NCI-H2227 (cell line): ENCODE data around the gene SCUBE1.

Source experiments
- DNase-seq: peaks from one replicate; lab custom pipeline; 2025; ENCODE audit not compliant: unreplicated experiment; lab: John Stamatoyannopoulos, UW

Gene SCUBE1

GRCh38 chr22:43180670-43181069 is 162.5 kb downstream of the SCUBE1 start:
- DNase-seq: no peak

- no peak for DNase-seq
Measured at GRCh38 chr22:43179911-43180195, 163.3 kb downstream of the SCUBE1 start.

DNA sequence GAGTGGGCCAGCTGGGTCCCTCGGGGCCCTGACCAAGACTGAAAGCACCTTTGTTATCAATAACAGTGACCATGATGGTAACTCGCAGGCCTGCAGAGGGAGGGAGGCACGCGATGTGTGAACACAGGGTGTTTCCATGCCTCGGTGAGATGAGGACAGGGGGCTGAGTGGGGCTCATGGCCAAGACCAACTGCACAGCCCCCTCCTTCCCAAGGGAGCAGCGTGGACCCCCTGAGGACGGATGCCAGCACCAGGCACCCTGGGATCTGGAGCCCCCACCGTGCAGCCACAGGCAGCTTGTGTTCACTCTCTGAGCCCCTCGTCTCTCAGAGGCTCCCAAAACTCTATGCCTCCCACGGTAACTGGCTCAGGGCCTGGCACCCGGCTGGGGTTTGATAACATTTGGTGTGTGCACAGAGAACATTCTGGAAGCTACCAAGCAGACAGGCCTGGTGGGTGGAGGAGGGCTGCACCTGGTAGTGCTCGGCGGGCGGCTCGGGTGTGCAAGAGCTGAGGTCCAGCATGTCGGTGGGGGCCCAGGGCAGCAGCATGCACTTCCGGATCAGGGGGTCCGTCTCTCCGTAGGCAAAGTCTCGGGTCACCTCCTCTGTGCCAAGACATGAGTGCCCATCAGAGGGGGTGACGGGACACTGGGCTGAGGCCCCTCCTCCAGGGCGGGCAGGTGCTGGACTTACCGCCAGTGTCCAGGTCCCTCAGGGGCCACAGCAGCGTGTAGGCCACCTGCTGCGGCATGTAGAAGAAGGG is 163.8 kb downstream of the SCUBE1 start:
- no peak for DNase-seq

DNA sequence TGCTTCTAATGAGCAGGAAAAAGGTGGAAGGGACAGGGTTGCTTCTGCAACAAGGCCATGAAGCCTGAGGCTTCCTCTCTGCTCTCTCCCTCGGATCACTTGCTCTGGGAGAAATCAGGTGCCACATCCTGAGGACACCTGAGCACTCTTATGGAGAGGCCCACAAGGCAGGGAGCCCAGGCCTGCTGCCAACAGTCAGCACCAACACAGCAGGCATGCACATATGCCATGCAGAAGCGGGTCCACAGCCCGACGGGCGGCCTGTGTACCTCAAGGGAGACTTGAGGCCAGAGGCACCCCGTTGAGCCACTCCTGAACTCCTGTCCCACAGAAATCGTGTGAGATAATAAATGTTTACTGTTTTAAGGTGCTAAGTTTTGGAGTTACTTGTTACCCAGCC is 165.7 kb downstream of the SCUBE1 start:
- DNase-seq: no peak

GRCh38 chr22:43176090-43176489 is 167.1 kb downstream of the SCUBE1 start:
- DNase-seq: no peak

DNA sequence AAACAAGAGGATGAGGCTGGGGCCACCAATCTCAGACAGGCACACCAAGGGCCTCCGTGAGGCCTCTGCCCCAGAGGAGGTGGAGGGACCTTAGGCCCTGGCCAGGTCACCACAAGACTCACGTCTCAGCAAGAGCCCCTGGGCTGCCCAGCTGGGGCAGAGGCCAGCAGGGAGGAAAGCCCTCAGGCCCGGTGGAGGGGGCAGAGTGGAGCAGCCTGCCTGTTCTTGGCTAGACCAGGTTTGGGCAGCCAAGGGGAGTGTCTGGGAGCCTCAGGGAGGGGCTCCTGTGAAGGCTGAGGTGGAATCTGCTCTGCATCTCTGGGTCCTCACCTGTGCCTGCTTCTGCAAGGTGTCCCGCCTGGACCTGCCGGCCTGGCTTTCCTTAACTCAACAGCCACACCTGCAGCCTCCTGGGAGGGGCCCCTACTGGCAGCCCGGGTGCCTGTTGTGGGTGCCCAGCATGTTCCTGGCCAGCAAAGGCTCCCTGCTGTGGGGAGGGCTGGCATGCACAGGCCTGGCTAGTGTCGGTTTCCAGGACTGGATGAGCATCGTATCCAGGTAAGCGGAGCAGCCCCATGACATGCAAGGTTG is 168.1 kb downstream of the SCUBE1 start:
- DNase-seq: no peak

DNA sequence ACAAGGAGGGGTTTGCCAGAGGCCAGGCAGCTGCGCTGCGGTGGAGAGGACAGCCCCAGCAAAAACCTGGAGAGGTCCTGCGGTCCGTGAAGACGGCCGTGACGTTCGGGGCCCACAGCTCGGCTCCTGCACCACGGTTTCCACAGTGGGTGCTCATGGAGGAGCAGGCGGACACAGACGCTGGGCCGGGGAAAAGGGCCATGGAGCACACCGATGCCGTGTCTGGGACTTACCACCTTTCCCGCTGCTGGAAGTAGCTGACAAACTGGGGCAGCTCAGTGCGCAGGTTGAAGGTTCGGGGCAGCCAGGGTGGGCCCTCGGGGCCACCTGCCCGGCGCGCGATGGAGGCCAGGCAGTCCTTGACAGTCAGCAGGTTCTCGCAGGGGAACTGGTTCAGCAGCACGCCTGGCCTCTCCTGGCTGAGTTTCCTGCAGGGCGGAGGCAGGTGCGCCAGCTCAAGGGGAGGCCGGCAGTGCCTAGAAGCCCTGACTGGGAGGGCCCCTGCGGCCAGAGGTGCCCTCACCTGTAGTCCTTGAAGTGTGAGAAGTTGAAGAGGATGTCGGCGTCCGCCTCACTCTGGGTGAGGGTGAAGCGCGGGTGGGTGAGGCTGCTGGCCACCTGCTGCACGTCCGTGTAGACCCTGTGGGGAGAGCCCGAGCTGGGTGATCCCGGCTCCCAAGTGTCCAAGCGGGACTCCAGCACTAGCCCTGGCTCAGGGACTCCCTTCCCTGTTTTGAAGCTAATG is 169.0 kb downstream of the SCUBE1 start:
- no peak for DNase-seq

GRCh38 chr22:43173566-43173965 is 169.6 kb downstream of the SCUBE1 start:
- no peak for DNase-seq

DNA sequence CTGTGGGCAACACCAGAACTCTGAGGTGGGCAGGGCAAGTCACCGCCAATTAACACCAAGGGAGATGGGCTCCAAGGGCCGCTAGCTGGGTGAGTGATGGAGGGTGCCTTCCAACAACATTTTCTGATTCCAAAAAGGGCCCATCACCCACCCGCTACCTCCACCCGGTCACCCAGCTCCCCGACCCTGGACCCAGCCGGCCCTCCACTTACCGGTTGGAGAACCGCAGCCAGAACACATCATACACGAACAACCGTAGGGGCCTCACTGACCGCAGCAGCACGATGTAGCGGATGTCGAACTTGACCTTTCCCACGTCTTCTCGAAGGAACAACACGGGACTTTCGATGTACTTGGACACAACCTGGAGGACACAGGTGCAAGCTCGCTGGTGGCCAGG is 171.0 kb downstream of the SCUBE1 start:
- no peak for DNase-seq

DNA sequence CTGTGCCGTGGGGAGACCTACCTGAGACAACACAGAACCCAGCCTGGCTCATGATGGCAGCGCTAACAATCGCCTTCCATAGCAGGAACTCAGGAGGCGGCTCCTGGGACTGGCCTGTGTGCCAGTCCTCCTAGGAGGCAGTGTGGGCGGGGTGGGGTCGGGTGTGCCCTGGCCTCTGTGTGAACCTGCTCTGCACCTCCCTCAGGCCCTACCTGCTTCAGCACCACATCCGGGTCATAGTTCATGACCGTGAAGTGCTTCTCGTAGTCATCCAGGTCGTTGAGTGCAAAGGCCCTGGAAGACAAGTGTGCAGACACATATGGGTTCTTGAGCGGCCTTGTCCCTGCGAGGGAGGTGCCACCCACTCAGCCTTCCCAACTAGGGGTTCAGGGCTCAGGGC is 171.6 kb downstream of the SCUBE1 start:
- no peak for DNase-seq

DNA sequence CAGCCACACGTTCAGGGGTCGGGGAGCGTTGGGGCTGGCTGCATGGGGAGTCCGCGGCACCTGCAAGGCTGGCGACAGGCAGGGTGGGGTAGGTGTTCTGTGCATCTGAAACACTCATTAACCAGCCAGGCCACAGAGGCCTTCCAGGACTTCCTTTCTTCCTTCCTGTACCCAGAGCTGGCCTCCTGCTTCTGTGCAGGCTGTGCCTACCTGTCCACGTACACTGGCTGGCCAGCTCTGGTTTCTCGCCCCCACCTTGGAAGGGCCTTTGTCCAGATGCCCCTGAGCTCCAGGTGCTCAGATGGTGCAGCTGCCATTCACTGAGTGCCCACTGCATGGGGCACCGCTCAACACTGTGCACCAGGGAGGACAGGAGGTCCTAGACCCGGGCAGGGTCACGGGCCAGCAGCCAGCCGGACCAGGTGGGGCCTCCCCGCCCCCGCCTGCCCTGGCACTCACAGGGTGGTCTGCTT is 172.1 kb downstream of the SCUBE1 start:
- DNase-seq: no peak

GRCh38 chr22:43170131-43170480 is 173.1 kb downstream of the SCUBE1 start:
- no peak for DNase-seq

DNA sequence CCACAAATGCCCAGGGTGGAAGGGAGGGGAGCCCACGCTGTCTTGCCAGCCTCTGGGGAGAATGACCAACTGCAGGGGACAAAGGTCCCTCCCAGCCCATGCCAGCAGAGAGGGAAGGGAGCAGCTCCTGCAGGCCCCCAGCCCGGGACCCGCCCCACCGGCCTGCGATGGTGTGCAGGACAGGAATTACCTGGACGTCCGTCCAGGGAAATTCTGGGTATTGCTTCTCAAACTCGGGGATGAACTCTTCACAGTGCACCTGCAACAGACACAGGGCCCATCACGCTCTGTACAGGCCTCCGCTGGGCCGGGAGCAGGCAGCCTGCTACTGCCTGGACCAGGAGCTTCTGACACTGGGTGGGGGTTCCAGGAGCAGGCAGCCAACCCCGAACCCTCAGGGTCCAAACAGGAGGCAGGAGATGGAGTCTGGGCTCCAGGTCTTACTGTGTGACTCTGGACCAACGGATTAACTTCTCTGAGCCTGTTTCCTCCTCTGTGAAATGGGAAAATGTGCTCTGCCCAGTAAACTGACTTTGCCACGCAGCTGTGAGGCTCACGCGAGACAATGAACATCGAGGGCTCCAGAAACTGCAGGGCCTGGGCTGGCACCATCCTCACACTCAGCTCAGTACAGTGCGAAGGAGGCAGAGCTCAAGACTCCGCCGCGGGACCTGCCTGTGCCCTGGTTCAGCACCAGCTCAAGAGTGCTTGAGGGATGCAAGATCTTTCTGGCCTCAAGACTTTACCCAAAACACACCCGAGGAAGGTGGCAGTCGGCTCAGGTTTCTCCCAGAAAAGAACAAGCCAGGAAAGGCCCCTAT is 173.7 kb downstream of the SCUBE1 start:
- DNase-seq: no peak

DNA sequence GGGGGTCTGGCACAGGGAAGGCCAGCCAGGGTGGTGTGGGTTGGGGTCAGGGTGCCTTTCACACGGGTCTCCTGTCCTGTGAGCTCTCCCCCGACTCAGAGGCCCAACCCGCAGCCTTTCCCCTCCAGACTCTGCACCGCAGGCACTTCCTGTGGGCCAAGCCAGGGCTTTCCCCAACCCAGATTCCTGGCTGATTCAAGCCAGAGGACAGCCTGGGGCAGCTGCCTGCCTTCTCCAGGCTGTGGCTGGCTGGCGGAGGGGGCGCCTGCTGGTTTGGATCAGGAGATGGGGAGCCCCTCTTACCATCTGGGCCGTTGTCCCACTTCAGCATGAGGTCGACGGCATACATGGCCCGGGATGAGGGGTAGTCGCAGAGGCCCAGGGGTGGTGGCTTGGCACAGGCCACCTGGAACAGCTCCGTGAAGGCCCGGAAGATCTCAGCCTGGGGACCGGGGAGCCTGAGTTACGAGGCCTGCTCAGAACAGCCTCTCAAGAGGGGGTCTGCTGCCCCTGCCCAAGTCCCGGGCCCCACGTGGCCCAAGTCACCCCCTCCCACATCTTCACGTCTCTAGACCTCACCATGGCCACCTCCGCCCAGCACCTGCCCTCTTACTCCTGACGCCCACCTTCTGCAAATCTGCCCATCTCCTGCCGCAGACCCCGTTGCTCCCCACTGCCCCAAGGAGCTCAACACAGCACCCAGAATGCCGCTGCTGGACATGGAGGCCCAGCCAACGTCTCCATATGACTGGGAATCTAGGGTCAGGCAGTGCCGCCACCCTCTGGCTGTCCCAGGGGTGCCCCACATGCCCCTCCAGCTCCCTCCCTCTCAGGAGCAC is 174.5 kb downstream of the SCUBE1 start:
- no peak for DNase-seq

- no peak for DNase-seq
Measured at GRCh38 chr22:43167001-43167589, 176.1 kb downstream of the SCUBE1 start.

- no peak for DNase-seq
Measured at GRCh38 chr22:43166132-43166930, 176.8 kb downstream of the SCUBE1 start.

- DNase-seq: no peak
Measured at GRCh38 chr22:43164636-43165035, 178.5 kb downstream of the SCUBE1 start.

DNA sequence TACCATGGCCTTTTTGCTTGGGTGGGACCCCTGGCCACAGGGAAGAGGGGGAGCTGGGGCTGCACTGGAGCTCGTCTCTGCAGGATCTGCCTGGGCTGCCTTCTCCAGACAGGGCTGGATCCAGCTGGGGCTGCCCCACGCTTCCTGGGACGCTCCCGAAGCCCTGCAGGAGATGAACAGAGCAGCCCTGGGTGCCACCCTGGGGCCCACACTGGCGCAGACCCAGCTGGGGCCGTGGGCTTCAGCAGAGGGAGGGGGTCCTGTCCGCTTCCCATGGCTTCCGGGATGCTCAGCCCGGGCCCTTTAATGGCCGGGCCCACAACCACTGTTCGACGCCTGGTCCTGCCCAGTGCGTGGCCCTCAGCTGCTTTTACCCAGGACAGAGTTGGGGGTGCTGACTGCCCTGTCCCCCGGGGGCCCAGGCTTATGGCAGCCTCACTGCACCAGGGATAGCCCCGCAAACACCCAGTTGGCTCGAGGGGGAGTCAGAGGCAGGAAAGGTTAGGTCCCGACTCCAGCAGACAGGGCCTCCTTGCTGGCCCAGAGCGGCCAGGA is 179.9 kb downstream of the SCUBE1 start:
- no peak for DNase-seq
